Neural progenitor cell (in vitro differentiated cells): ENCODE measurements around the gene KAT2B. TPM values are rescaled to one million over a fixed set of nuclear protein-coding genes. Genes with fewer than 3 reads are reported as not detected.

ENCODE experiments used
- DNase-seq: peaks from one replicate; pipeline ENCODE4 v3.0.0-alpha.2; 2016; ENCODE audit warnings: low spot score
- H2AFZ ChIP-seq: fragments of 200-600 bp; sonication (generic); replicated peaks from 2 replicates; pipeline ENCODE4 v1.6.1; 2016; ENCODE audit warnings: antibody characterized with exemption
- H3F3A ChIP-seq: fragments of 200-600 bp; sonication (generic); 2 replicates; pipeline ENCODE4 v1.6.1; 2016; ENCODE audit warnings: antibody characterized with exemption, low read depth
- H3K27ac ChIP-seq: fragments of 200-600 bp; sonication (generic); 2 replicates; pipeline ENCODE4 v1.5.1; 2016; ENCODE audit warnings: mild to moderate bottlenecking
- H3K27me3 ChIP-seq: fragments of 200-600 bp; sonication (generic); 2 replicates; pipeline ENCODE4 v1.6.1; 2016; ENCODE audit warnings: mild to moderate bottlenecking, moderate library complexity
- H3K36me3 ChIP-seq: fragments of 200-600 bp; sonication (generic); 2 replicates; pipeline ENCODE4 v1.5.1; 2016
- H3K4me1 ChIP-seq: fragments of 200-600 bp; sonication (generic); 2 replicates; pipeline ENCODE4 v1.6.1; 2016; ENCODE audit warnings: mixed run types
- H3K4me2 ChIP-seq: fragments of 200-600 bp; sonication (generic); 2 replicates; pipeline ENCODE4 v1.6.1; 2016
- H3K4me3 ChIP-seq: fragments of 200-600 bp; sonication (generic); 2 replicates; pipeline ENCODE4 v1.5.1; 2016
- H3K79me2 ChIP-seq: fragments of 200-600 bp; sonication (generic); 2 replicates; pipeline ENCODE4 v1.6.1; 2016; ENCODE audit warnings: low read depth
- H3K9ac ChIP-seq: fragments of 200-600 bp; sonication (generic); 2 replicates; pipeline ENCODE4 v1.6.1; 2016
- H3K9me3 ChIP-seq: fragments of 200-600 bp; sonication (generic); 2 replicates; pipeline ENCODE4 v1.5.1; 2016; ENCODE audit warnings: low read depth
- H4K20me1 ChIP-seq: fragments of 200-600 bp; sonication (generic); 2 replicates; pipeline ENCODE4 v1.6.1; 2016; ENCODE audit warnings: low read depth
- H3K27ac Mint-ChIP-seq: 3 replicates; pipeline ENCODE4 v1.8.0; 2021; ENCODE audit warnings: mixed read lengths
- H3K27me3 Mint-ChIP-seq: 2 replicates; pipeline ENCODE4 v1.8.0; 2022; ENCODE audit warnings: low read depth, mild to moderate bottlenecking, inconsistent platforms, moderate library complexity, mixed read lengths; ENCODE audit not compliant: insufficient read depth
- H3K36me3 Mint-ChIP-seq: 3 replicates; pipeline ENCODE4 v1.8.0; 2021; ENCODE audit warnings: mixed read lengths
- H3K4me1 Mint-ChIP-seq: 3 replicates; pipeline ENCODE4 v1.8.0; 2021; ENCODE audit warnings: mixed read lengths
- H3K4me3 Mint-ChIP-seq: 3 replicates; pipeline ENCODE4 v1.8.0; 2021; ENCODE audit warnings: mild to moderate bottlenecking, moderate library complexity, mixed read lengths
- H3K9me3 Mint-ChIP-seq: 3 replicates; pipeline ENCODE4 v1.8.0; 2020; ENCODE audit warnings: mixed read lengths
- CTCF ChIP-seq: fragments of 200-600 bp; sonication (generic); IDR thresholded peaks from 2 replicates; pipeline ENCODE4 v1.5.1; 2017; ENCODE audit warnings: antibody characterized with exemption, mild to moderate bottlenecking
- EZH2 ChIP-seq: fragments of 200-600 bp; sonication (generic); IDR thresholded peaks from 2 replicates; pipeline ENCODE4 v1.6.1; 2017; ENCODE audit warnings: antibody characterized with exemption, mild to moderate bottlenecking, moderate library complexity
- EZH2phosphoT487 ChIP-seq: fragments of 200-600 bp; sonication (generic); IDR thresholded peaks from 2 replicates; pipeline ENCODE4 v1.6.1; 2017; ENCODE audit warnings: antibody characterized with exemption
- total RNA-seq: library from RNA; depleted of rRNA; stranded (reverse); fragments of >200 nt; gene quantifications from 2 replicates; pipeline ENCODE4 v1.2.3, GENCODE V29; 2015; ENCODE audit warnings: low replicate concordance

KAT2B gene
- total RNA-seq, 1 donor from 2014 or later = 21.6 TPM

GRCh38 chr3:20047976-20048883 lies 8.0 kb downstream of the KAT2B start:
- H3F3A ChIP-seq = no peaks in the 10 kb centered on the region
- no peak overlapping the region for H3K4me2 ChIP-seq
- peaks cover 3% of the 10 kb centered on the region for H4K20me1 ChIP-seq
- no peaks in the 10 kb centered on the region for H3K36me3 ChIP-seq
- TF ChIP-seq EZH2phosphoT487 = no peak
- no peak for TF ChIP-seq CTCF
- no peak for TF ChIP-seq EZH2
- H3K27ac Mint-ChIP-seq = peak overlapping the region; percentile 74
- no peaks in the 10 kb centered on the region for H3K9me3 Mint-ChIP-seq
- H3K36me3 Mint-ChIP-seq = no peaks in the 10 kb centered on the region
- peak overlapping the region; percentile 67 for H3K27ac ChIP-seq
- no peaks in the 10 kb centered on the region for H3K27me3 ChIP-seq
- peaks cover 85% of the 10 kb centered on the region for H3K79me2 ChIP-seq
- no peak overlapping the region for H3K4me3 Mint-ChIP-seq
- H3K27me3 Mint-ChIP-seq = peaks cover 2% of the 10 kb centered on the region
- H3K4me1 ChIP-seq = peaks cover 21% of the 10 kb centered on the region
- no peak overlapping the region for H3K9ac ChIP-seq
- H2AFZ ChIP-seq = no peak overlapping the region
- H3K4me3 ChIP-seq = no peak overlapping the region
- DNase-seq = no peak
- no peaks in the 10 kb centered on the region for H3K9me3 ChIP-seq
- H3K4me1 Mint-ChIP-seq = peaks cover 13% of the 10 kb centered on the region

GRCh38 chr3:20051123-20051806 lies 11.0 kb downstream of the KAT2B start:
- DNase-seq = no peak
- Mint-ChIP-seq H3K4me1 (peaks cover 11% of the 10 kb centered on the region), H3K4me3 (no peak overlapping the region), H3K9me3 (no peaks in the 10 kb centered on the region), H3K27me3 (no peaks in the 10 kb centered on the region), H3K27ac (no peak overlapping the region), H3K36me3 (no peaks in the 10 kb centered on the region)
- TF ChIP-seq EZH2 (no peak), EZH2phosphoT487 (no peak), CTCF (no peak)
- peaks cover 22% of the 10 kb centered on the region for H3K4me1 ChIP-seq
- no peak overlapping the region for H2AFZ ChIP-seq
- H3K27me3 ChIP-seq = no peaks in the 10 kb centered on the region
- no peak overlapping the region for H3K4me2 ChIP-seq
- H3F3A ChIP-seq = no peaks in the 10 kb centered on the region
- no peak overlapping the region for H3K4me3 ChIP-seq
- peaks cover 56% of the 10 kb centered on the region for H3K79me2 ChIP-seq
- H3K27ac ChIP-seq = no peak overlapping the region
- no peaks in the 10 kb centered on the region for H3K36me3 ChIP-seq
- H3K9ac ChIP-seq = no peak overlapping the region
- no peaks in the 10 kb centered on the region for H4K20me1 ChIP-seq
- no peaks in the 10 kb centered on the region for H3K9me3 ChIP-seq

- H3K4me1 ChIP-seq = peaks cover 24% of the 10 kb centered on the region
- no peaks in the 10 kb centered on the region for H3K36me3 Mint-ChIP-seq
- H3K4me2 ChIP-seq = no peak overlapping the region
- H3K27ac ChIP-seq = no peak overlapping the region
- no peak overlapping the region for H3K4me3 Mint-ChIP-seq
- no peaks in the 10 kb centered on the region for H3K9me3 ChIP-seq
- peaks cover 49% of the 10 kb centered on the region for H3K79me2 ChIP-seq
- H3K4me3 ChIP-seq = no peak overlapping the region
- H3K27me3 ChIP-seq = no peaks in the 10 kb centered on the region
- H3K36me3 ChIP-seq = no peaks in the 10 kb centered on the region
- no peaks in the 10 kb centered on the region for H3F3A ChIP-seq
- peaks cover 6% of the 10 kb centered on the region for H3K4me1 Mint-ChIP-seq
- no peak overlapping the region for H3K9ac ChIP-seq
- H3K27ac Mint-ChIP-seq = no peak overlapping the region
- H4K20me1 ChIP-seq = peaks cover 4% of the 10 kb centered on the region
- no peaks in the 10 kb centered on the region for H3K9me3 Mint-ChIP-seq
- no peak overlapping the region for H2AFZ ChIP-seq
- H3K27me3 Mint-ChIP-seq = no peaks in the 10 kb centered on the region
- DNase-seq = no peak
- no peak for TF ChIP-seq CTCF
- TF ChIP-seq EZH2phosphoT487 = no peak
- no peak for TF ChIP-seq EZH2
These were observed 12.6 kb downstream of the KAT2B start for GRCh38 chr3:20052851-20053250.
